Left lung (tissue), 10 donors: ENCODE measurements around the gene NLRX1. TPM values are rescaled to one million over a fixed set of nuclear protein-coding genes. Genes with fewer than 3 reads are reported as not detected.
"Not testable (repeated sequence)": the region's sequence is repeated elsewhere in the genome, so short reads cannot be mapped to it uniquely, and the experiment has no call there.

Experiments used
- ATAC-seq: fragments of 200-7000 bp; cut with Tn5 transposase; one replicate; pipeline ENCODE4 v1.9.1; 2020; ENCODE audit warnings: moderate library complexity
- DNase-seq, 4 donors: peaks; one replicate each; pipeline ENCODE4 v3.0.0-alpha.2; 2013 to 2020
- H3K27ac ChIP-seq, 2 donors: fragments of 200-600 bp; sonication (generic) in 1 of 2; one replicate each; pipeline versions ENCODE4 v1.5.0 to v1.8.0; 2020 to 2021
- H3K27me3 ChIP-seq, 2 donors: fragments of 200-600 bp; sonication (generic) in 1 of 2; one replicate each; pipeline versions ENCODE4 v1.5.0 to v1.8.0; 2020 to 2021
- H3K36me3 ChIP-seq, 2 donors: fragments of 200-600 bp; sonication (generic) in 1 of 2; one replicate each; pipeline versions ENCODE4 v1.5.0 to v1.8.0; 2020 to 2021
- H3K4me1 ChIP-seq, 2 donors: fragments of 200-600 bp; one replicate each; pipeline ENCODE4 v1.8.0; 2021
- H3K4me3 ChIP-seq, 2 donors: fragments of 200-600 bp; sonication (generic) in 1 of 2; one replicate each; pipeline versions ENCODE4 v1.5.0 to v1.8.0; 2020 to 2021; ENCODE audit warnings: mild to moderate bottlenecking in 1 of 2
- H3K9me3 ChIP-seq, 2 donors: fragments of 200-600 bp; sonication (generic) in 1 of 2; one replicate each; pipeline versions ENCODE4 v1.5.0 to v1.8.0; 2020 to 2021
- CTCF ChIP-seq, 2 donors: fragments of 200-600 bp; sonication (generic) in 1 of 2; IDR thresholded peaks; one replicate each; pipeline versions ENCODE4 v1.5.0 to v1.8.0; 2021; ENCODE audit warnings: antibody characterized with exemption in 2 of 2
- intact Hi-C, 2 donors: fragments of 100-400 bp; cut with DNase I; formaldehyde crosslinking; loops; one replicate each; pipeline versions ENCODE4 v1.11.2 to v1.14.2; 2022
- polyA plus RNA-seq, 6 donors: library from polyadenylated mRNA; unstranded; fragments of 120-200 nt; gene quantifications; one replicate each; pipeline ENCODE4 v1.2.1, GENCODE V29; 2013; ENCODE audit not compliant: insufficient read length in 6 of 6
- total RNA-seq, 2 donors: library from RNA; stranded (reverse); fragmentation: NEBNext Ultra II Directional; extraction: Animal tissue kit (Norgen Biotek cat#: 25700); gene quantifications; one replicate each; pipeline ENCODE4 v1.2.1, GENCODE V29; 2021
- donor health status: DM: no; HTN: yes; CAD: no.
- donor health status: DM: no; HTN: no; CAD: no.

Gene NLRX1
- total and polyA plus RNA-seq, 8 donors: 9.9 to 15.7 (median 12.0) TPM

- TF ChIP-seq CTCF (IDR thresholded peaks at IDR 0.05): no peak
- no peaks in the 10 kb centered on the region for H3K27me3 ChIP-seq
- H3K4me3 ChIP-seq: peak overlapping the region; percentile 86 to 95
- no peaks in the 10 kb centered on the region for H3K9me3 ChIP-seq
- no peak for DNase-seq
- H3K4me1 ChIP-seq: peaks cover 11 to 33% of the 10 kb centered on the region in 2 donors
- intact Hi-C loops: no loop called here
- no peak for ATAC-seq
- peaks cover 0 to 30% of the 10 kb centered on the region in 2 donors for H3K36me3 ChIP-seq
- H3K27ac ChIP-seq: peak overlapping the region; percentile 36 to 92
Measured at GRCh38 chr11:119121811-119122124, 46.8 kb upstream of the NLRX1 start.

- no peak for DNase-seq
- TF ChIP-seq CTCF (IDR thresholded peaks at IDR 0.05): no peak
- no peaks in the 10 kb centered on the region for H3K9me3 ChIP-seq
- intact Hi-C loops: no loop called here
- no peaks in the 10 kb centered on the region for H3K27me3 ChIP-seq
- H3K4me1 ChIP-seq: peaks cover 6 to 23% of the 10 kb centered on the region in 2 donors
- no peak for ATAC-seq
- H3K4me3 ChIP-seq: no peak overlapping the region
- H3K36me3 ChIP-seq: peaks cover 0 to 61% of the 10 kb centered on the region in 2 donors
- no peak overlapping the region for H3K27ac ChIP-seq
Measured at GRCh38 chr11:119125821-119126220, 42.7 kb upstream of the NLRX1 start.

GRCh38 chr11:119126675-119127268 is 41.8 kb upstream of the NLRX1 start:
- Histone ChIP-seq H3K4me1 (peaks cover 5 to 21% of the 10 kb centered on the region in 2 donors), H3K27ac (no peak overlapping the region), H3K27me3 (no peaks in the 10 kb centered on the region), H3K9me3 (no peaks in the 10 kb centered on the region), H3K36me3 (peaks cover 0 to 70% of the 10 kb centered on the region in 2 donors), H3K4me3 (no peak overlapping the region)
- no peak for ATAC-seq
- no peak for DNase-seq
- intact Hi-C loops: no loop called here
- no peak for TF ChIP-seq CTCF (IDR thresholded peaks at IDR 0.05)

GRCh38 chr11:119130662-119131061 is 37.9 kb upstream of the NLRX1 start:
- Histone ChIP-seq H3K27me3 (no peaks in the 10 kb centered on the region), H3K36me3 (peaks cover 0 to 86% of the 10 kb centered on the region in 2 donors), H3K4me1 (peaks cover 0 to 7% of the 10 kb centered on the region in 2 donors), H3K9me3 (no peaks in the 10 kb centered on the region), H3K27ac (no peak overlapping the region), H3K4me3 (no peak overlapping the region)
- TF ChIP-seq CTCF (IDR thresholded peaks at IDR 0.05): no peak
- ATAC-seq (no peak), DNase-seq (no peak)
- intact Hi-C loops: no loop called here

GRCh38 chr11:119134389-119134978 is 34.0 kb upstream of the NLRX1 start:
- no peak overlapping the region for H3K4me3 ChIP-seq
- H3K36me3 ChIP-seq: peaks cover 0 to 56% of the 10 kb centered on the region in 2 donors
- TF ChIP-seq CTCF (IDR thresholded peaks at IDR 0.05): peak in 1 of 2 donors; percentile 48
- DNase-seq (no peak), ATAC-seq (peak; percentile 56)
- no peaks in the 10 kb centered on the region for H3K27me3 ChIP-seq
- H3K9me3 ChIP-seq: no peaks in the 10 kb centered on the region
- intact Hi-C loops: no loop called here
- H3K27ac ChIP-seq: no peak overlapping the region
- H3K4me1 ChIP-seq: no peaks in the 10 kb centered on the region

GRCh38 chr11:119139276-119139675 is 29.2 kb upstream of the NLRX1 start:
- H3K36me3 ChIP-seq, ATAC-seq, H3K27ac ChIP-seq, H3K4me1 ChIP-seq, H3K9me3 ChIP-seq, H3K27me3 ChIP-seq, H3K4me3 ChIP-seq, DNase-seq, intact Hi-C loops: not testable (repeated sequence)
